Measurements from ENCODE around the gene PCSK9.

- TF ChIP-seq, protein P1, sequence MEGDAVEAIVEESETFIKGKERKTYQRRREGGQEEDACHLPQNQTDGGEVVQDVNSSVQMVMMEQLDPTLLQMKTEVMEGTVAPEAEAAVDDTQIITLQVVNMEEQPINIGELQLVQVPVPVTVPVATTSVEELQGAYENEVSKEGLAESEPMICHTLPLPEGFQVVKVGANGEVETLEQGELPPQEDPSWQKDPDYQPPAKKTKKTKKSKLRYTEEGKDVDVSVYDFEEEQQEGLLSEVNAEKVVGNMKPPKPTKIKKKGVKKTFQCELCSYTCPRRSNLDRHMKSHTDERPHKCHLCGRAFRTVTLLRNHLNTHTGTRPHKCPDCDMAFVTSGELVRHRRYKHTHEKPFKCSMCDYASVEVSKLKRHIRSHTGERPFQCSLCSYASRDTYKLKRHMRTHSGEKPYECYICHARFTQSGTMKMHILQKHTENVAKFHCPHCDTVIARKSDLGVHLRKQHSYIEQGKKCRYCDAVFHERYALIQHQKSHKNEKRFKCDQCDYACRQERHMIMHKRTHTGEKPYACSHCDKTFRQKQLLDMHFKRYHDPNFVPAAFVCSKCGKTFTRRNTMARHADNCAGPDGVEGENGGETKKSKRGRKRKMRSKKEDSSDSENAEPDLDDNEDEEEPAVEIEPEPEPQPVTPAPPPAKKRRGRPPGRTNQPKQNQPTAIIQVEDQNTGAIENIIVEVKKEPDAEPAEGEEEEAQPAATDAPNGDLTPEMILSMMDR (IDR thresholded peaks at IDR 0.05 in 4 of 5, conservative IDR thresholded peaks at IDR 0.05 in 1 of 5): no peak
- no peak for TF ChIP-seq POLR2A (IDR thresholded peaks at IDR 0.05)
Observed at GRCh38 chr1:55041613-55042012, 2.3 kb downstream of the PCSK9 start.

Measured in gastrocnemius medialis (tissue), 4 donors.